Transverse colon (tissue), 3 donors: ENCODE measurements around the gene ITGB5.

Source experiments
- CTCF ChIP-seq, 5 experiments: fragments of 200-600 bp in 3 of 5; fragments of 450-650 bp in 2 of 5; sonication (generic) in 3 of 5; IDR thresholded peaks; 1 replicate in 2 of 5; 2 replicates in 3 of 5; pipeline ENCODE4 v1.5.1; 2016 to 2017; ENCODE audit warnings: antibody characterized with exemption in 5 of 5, inconsistent platforms in 3 of 5, mild to moderate bottlenecking in 2 of 5, moderate library complexity in 1 of 5
- POLR2A ChIP-seq: fragments of 450-650 bp; IDR thresholded peaks from one replicate; pipeline ENCODE4 v1.6.1; 2016; ENCODE audit warnings: antibody characterized with exemption, mild to moderate bottlenecking, moderate library complexity

GRCh38 chr3:124751501-124751900 lies 135.7 kb downstream of the ITGB5 start:
- TF ChIP-seq CTCF (IDR thresholded peaks at IDR 0.05) (no peak), POLR2A (no peak)
